ENCODE data around the gene LIMK1.
"Not testable (repeated sequence)": the region's sequence is repeated elsewhere in the genome, so short reads cannot be mapped to it uniquely, and the experiment has no call there.

Gene LIMK1

GRCh38 chr7:74083117-74083876, at the start of gene LIMK1:
LIMK1 (plus strand) TSS chr7:74083804; CDS start chr7:74083991, 187 bp downstream.
- DNase-seq (ENCODE audit: low spot score): peak; percentile 80

DNA sequence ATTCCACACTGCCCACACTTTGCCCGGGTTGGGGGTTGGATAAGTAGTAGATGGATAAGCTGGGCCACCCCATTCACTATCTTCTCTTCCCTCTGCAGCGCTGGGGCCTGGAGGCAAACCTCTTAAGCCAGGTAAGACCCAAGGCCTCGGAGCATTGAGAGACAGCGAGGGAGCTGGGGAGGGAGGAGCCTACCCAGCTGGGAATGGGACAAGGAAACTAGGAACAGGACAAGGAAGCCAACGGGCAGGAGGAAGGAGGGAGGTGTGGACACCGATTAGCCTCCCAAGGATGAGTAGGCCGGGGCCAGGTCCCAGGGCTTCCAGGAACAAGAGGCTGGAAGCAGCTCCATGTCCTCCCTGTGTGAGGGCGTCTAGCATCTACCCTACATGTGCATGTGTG, 46.0 kb upstream of the LIMK1 start:
- no peak for DNase-seq (ENCODE audit: low spot score)

GRCh38 chr7:74038194-74038961, 45.2 kb upstream of the LIMK1 start:
- no peak for DNase-seq (ENCODE audit: low spot score)

DNA sequence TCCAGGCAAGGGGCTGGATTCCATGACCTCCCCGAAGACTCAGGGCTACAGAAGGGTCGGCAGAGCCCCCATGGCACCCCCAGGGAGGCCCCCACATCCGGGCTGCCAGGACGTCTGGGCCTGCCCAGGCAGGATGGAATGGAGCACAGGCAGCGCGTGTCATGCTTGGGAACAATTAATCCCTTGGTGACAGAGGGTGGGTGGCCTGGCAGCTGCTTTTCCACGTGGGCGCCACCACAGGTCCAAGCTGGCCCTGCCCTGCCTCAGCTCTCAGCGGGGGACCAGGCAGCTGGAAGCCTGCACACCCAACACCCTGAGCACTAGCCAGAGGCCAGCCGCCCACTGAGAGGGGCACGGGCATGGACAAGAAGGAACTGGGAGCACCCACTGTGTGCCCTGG, 44.3 kb upstream of the LIMK1 start:
- DNase-seq (ENCODE audit: low spot score): peak; percentile 34

- no peak for DNase-seq (ENCODE audit: low spot score)
Measured at GRCh38 chr7:74040101-74040790, 43.4 kb upstream of the LIMK1 start.

DNA sequence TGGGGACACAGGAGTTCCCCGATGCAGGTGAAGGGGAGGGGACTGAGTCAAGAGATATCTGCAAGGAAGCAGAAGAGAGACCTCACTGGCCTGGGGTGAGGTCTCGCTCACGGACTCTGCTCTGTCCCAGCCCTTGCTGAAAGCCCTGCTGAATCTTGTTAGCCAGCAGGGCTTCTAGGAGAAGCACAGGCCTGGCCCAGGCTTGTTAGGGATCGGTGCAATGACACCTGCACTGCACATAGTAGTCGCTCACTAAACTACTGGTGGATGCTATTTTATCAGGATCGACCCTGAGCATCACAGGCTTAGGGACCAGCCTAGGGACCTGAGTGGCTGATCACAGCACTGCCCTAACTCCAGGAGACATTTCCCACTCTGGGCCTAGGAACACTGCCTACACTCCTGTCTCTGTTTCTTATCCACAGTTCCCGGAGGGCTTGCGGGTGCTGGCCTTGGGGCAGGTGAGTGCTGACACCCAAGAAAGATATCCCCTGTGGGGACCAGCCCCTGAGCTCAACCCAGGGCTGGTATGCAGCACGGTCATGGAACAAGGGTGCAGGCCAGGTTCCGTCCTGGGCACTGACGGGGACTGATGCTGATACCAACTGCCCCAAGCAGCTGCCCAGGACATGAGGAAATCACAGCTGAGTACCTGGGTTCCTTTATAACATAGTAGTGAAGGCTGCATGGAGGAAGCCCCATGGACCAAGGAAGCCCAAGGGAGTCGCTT, 42.6 kb upstream of the LIMK1 start:
- no peak for DNase-seq (ENCODE audit: low spot score)

- DNase-seq (ENCODE audit: low spot score): peak; percentile 63
Measured at GRCh38 chr7:74042746-74043522, 40.7 kb upstream of the LIMK1 start.

DNA sequence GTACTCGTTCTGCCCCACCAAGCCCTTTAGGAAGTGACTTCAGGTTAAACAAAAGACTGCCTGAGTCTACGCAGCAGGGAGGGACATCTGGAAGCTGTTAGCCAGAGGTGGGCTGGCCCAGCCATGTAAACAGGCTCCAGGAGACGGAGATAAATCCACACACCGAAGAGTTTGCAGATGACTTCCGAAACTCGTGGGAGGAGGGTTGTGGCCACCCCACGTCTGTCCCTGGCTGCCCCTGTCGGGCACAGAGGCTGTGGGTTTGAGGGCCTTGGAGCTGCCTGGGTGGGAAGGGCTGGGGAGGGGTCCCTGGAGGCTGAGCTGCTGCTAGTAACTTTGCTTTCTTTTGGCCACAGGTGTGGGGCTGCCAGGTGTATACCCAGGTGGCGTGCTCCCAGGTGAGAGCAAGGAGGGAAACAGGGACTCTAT, 40.1 kb upstream of the LIMK1 start:
- DNase-seq (ENCODE audit: low spot score): no peak

DNA sequence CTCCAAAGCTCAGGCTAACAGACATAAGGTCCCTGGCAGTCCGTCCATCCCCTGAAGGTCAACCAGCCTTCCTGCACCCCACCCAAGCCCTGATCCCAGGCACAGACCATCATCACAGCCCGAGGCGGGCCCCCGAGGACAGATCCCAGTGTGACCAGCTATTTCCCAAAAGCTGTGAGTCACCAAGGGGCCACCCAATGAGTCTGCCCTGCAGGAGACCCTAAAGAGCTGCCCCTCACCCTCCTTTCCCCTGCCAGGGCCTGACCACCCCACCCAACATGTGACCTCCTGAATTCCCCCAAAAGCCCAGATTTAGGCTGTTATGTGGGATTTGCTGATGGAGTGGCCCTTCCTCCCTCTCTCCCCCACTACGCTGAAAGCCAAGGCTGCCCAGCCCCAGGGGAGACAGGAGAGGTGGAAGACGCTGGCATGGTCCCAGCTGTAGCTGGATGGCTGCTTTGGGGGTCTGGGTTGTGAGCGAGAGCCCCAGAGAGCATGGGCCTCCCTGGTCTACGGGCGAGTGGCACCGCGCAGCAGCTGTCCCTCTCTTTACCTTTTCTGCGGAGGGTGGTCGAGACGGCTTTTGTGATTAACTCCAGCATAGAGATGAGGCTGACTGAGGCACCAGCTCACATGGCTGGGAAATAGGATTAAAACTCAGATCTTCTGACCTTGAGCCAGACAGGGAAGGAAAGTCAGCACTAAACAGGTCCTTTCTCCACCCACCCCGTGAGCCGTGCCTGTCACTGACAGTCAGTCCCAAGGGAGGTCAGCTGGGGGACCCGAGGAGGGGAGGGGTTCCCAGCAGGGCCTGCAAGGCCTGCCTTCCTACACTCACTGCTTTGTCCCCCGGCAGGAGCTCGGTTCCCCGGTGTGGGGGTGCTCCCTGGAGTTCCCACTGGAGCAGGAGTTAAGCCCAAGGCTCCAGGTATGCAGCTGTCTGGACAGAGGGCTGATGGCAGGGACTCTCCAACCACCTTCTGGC, 38.9 kb upstream of the LIMK1 start:
- DNase-seq (ENCODE audit: low spot score): peak; percentile 95

- DNase-seq (ENCODE audit: low spot score): not testable (repeated sequence)
Measured at GRCh38 chr7:74046581-74046980, 37.0 kb upstream of the LIMK1 start.

DNA sequence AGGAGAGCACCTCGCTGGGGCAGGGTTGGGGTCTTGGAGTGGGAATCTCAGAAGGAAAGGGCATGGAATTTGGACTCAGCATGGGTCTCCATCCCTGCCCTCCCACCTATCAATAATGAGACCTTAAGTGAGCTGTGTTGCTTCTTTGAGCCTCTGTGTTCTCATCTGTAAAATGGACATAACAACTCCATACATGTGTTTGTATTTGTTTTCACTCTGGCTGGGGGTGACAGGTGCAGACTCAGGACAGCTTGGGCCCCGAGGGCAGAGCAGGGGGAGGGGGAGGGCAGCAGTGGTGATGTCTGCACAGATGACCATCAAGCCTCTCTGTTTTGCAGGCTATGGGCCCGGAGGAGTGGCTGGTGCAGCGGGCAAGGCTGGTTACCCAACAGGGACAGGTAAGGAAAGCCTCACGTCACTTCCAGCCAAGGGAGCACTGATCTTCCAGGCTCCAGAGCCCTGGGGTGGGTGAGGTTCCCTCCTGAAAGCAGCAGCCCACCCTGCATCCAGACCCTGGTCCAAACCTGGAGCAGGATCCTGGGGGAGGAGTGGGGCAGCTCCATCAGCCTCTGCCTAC, 35.7 kb upstream of the LIMK1 start:
- no peak for DNase-seq (ENCODE audit: low spot score)

GRCh38 chr7:74048999-74049599, 34.5 kb upstream of the LIMK1 start:
- DNase-seq (ENCODE audit: low spot score): no peak

GRCh38 chr7:74049997-74050798, 33.4 kb upstream of the LIMK1 start:
- no peak for DNase-seq (ENCODE audit: low spot score)

- no peak for DNase-seq (ENCODE audit: low spot score)
Measured at GRCh38 chr7:74051193-74051592, 32.4 kb upstream of the LIMK1 start.

DNA sequence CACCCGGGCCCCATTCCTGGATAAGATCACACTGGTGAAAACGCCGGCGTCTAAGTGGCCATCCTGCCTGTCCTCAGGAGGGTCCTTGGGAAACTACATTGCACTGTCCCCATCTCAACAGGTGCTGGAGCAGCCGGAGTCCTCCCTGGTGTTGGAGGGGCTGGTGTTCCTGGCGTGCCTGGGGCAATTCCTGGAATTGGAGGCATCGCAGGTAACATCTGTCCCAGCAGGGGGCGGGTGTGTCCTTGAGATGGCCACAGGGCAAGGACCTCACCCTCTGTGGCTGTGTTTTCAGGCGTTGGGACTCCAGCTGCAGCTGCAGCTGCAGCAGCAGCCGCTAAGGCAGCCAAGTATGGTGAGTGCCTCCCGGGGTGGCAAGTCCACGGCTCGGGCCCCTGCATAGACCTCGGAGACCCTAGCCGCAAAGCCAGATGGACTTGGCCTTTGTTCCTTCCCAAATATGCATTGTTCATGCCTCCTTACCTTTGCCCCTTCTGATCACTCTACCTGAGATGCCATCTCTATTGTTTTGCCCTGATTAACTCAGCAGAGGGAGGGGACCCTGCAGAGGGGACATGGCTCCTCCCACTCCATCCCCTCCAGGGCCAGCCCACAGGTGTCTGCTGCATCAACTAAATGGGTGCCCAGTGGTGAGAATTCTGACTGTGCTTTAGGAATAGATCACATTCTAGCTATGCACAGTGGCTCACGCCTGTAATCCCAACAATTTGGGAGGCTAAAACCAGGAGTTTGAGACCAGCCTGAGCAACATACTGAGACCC, 31.8 kb upstream of the LIMK1 start:
- no peak for DNase-seq (ENCODE audit: low spot score)

GRCh38 chr7:74052628-74053027, 31.0 kb upstream of the LIMK1 start:
- DNase-seq (ENCODE audit: low spot score): no peak

DNA sequence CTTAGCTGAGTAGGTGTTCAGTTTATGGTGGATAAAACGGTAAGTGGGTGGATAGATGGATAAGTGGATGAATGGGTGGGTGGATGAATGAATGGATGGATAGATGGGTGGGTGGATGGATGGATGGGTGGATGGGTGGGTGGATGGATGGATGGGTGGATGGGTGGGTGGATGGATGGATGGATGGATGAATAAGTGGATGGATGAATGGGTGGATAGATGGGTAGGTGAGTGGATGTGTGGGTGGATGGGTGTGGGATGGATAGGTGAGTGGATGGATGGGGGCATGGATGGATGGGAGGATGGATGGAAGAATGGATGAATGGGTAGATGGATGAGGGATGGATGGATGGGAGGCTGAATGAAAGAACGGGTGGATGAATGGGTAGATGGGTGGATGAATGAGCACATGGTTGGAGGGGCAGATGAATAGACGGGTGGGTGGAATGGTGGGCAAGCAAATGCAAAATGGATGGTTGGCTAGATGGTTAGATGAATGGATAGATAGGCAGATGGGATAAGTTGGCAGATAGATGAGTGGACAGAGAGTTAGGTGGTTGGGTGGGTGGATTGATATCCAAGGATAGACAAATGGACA, 29.9 kb upstream of the LIMK1 start:
- no peak for DNase-seq (ENCODE audit: low spot score)

All from pons (tissue), 1 donor.